Skeletal muscle satellite cell (primary cell): Measurements from ENCODE around the gene RNLS.
"Not testable (repeated sequence)": the region's sequence is repeated elsewhere in the genome, so short reads cannot be mapped to it uniquely, and the experiment has no call there.

Experiments
- H3K27me3 ChIP-seq: 2 replicates; pipeline ENCODE4 v1.7.0; 2013; ENCODE audit warnings: low read length; ENCODE audit not compliant: control insufficient read depth, insufficient read depth
- H3K36me3 ChIP-seq: 2 replicates; pipeline ENCODE4 v1.7.0; 2013; ENCODE audit warnings: mild to moderate bottlenecking, control low read depth, low read length; ENCODE audit not compliant: insufficient read depth
- H3K4me1 ChIP-seq: 2 replicates; pipeline ENCODE4 v1.7.0; 2013; ENCODE audit warnings: low read length; ENCODE audit not compliant: control insufficient read depth, insufficient read depth
- H3K4me2 ChIP-seq: 2 replicates; pipeline ENCODE4 v1.7.0; 2013; ENCODE audit warnings: mild to moderate bottlenecking, low read length
- H3K4me3 ChIP-seq: 2 replicates; pipeline ENCODE4 v1.7.0; 2013; ENCODE audit warnings: low read length
- H3K9ac ChIP-seq: 2 replicates; pipeline ENCODE4 v1.7.0; 2013; ENCODE audit warnings: mild to moderate bottlenecking, low read depth, low read length, moderate library complexity
- H3K9me3 ChIP-seq: replicated peaks from 2 replicates; pipeline ENCODE4 v1.7.0; 2013; ENCODE audit warnings: mild to moderate bottlenecking, control low read depth, low read length

Gene RNLS

DNA sequence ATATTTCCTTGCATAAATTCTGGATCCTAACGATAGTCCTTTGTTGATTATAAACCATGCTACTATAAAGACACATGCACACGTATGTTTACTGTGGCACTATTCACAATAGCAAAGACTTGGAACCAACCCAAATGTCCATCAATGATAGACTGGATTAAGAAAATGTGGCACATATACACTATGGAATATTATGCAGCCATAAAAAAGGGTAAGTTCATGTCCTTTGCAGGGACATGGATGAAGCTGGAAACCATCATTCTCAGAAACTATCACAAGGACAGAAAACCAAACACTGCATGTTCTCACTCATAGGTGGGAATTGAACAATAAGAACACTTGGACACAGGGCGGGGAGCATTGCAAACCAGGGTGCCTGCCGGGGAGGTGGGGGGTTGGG is 306.2 kb downstream of the RNLS start:
- not testable (repeated sequence) for H3K27me3 ChIP-seq, H3K4me3 ChIP-seq, H3K36me3 ChIP-seq, H3K9ac ChIP-seq, H3K9me3 ChIP-seq, H3K4me2 ChIP-seq
- H3K4me1 ChIP-seq, result peaks cover 25% of the 10 kb centered on the region

DNA sequence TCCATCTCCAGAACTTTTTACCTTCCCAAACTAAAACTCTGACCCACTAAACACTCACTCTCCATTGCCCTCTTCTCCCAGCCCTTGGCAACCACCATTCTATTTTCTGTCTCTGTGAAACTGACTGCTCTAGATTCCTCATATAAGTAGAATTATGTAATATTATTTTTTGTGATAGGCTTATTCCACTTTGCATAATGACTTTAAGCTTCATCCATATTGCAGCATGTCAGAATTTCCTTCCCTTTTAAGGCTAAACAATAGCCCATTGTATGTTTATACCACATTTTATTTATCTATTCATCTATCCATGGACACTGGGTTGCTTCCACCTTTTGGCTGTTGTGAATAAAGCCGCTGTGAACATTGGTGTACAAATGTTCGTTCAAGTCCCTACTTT is 308.8 kb downstream of the RNLS start:
- no peaks in the 10 kb centered on the region for H3K36me3 ChIP-seq
- no peaks in the 10 kb centered on the region for H3K27me3 ChIP-seq
- H3K4me2 ChIP-seq, result no peak overlapping the region
- no peak overlapping the region for H3K4me3 ChIP-seq
- no peaks in the 10 kb centered on the region for H3K9me3 ChIP-seq
- peaks cover 33% of the 10 kb centered on the region for H3K4me1 ChIP-seq
- no peak overlapping the region for H3K9ac ChIP-seq

DNA sequence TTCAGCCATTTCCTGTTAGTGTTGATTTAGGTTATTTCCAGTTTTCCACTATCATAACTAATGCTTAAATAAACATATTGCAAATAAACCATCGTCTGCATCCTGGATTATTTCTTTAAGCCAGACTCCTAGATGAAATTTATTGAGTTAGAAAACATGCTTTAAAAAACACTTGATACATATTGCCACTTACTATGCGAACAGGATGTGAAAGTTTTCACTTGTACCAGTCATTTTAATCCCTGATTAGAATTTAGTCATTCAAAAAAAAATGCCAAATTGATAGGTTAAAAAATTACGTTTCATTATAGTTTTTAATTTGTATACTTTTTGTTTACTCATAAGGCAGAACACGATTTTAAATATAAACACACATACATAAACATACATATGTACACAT is 309.6 kb downstream of the RNLS start:
- Histone ChIP-seq H3K27me3 (no peaks in the 10 kb centered on the region), H3K4me1 (peaks cover 30% of the 10 kb centered on the region), H3K4me2 (no peak overlapping the region), H3K9ac (no peak overlapping the region), H3K9me3 (no peaks in the 10 kb centered on the region), H3K36me3 (no peaks in the 10 kb centered on the region), H3K4me3 (no peak overlapping the region)

DNA sequence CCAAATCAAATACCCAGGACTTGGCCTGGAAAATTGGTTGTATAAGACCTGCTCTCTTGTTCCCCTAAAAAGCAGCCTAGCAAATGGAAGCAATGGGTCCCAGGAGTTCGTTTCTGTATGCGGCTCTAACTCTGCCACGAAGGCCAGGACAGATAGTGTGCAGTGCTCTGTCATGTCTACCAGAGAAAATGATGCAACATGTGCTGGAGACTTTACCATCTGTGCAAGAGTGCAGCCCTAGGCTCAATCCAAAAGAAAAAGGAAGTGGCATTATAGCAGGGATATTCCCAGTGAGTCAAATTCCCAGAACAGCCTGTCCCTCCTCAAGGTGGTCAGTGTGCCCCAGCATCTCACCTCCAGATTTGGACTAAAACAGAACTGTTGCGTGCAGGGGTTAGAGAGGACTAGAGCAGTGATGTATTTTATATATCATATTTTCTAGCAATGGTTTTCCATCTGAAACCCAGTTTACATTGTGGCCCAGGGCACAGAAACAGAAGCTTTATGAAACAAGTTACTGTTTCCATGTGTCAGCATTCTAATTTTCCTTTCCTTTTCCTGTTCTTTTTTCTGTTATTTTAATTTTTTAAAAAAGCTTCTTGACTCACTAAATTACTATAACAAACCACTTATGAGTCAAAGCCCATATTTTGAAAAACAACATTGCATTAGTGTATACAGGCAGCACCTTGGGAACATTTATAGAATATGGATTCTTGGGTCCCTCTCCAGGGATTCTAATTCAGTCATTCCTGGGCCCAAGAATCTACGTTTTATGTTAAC is 311.2 kb downstream of the RNLS start:
- H3K36me3 ChIP-seq, result no peaks in the 10 kb centered on the region
- H3K9me3 ChIP-seq, result no peaks in the 10 kb centered on the region
- H3K4me3 ChIP-seq, result no peak overlapping the region
- H3K4me2 ChIP-seq, result peak overlapping the region; percentile 38
- no peak overlapping the region for H3K9ac ChIP-seq
- no peaks in the 10 kb centered on the region for H3K27me3 ChIP-seq
- H3K4me1 ChIP-seq, result peaks cover 32% of the 10 kb centered on the region

DNA sequence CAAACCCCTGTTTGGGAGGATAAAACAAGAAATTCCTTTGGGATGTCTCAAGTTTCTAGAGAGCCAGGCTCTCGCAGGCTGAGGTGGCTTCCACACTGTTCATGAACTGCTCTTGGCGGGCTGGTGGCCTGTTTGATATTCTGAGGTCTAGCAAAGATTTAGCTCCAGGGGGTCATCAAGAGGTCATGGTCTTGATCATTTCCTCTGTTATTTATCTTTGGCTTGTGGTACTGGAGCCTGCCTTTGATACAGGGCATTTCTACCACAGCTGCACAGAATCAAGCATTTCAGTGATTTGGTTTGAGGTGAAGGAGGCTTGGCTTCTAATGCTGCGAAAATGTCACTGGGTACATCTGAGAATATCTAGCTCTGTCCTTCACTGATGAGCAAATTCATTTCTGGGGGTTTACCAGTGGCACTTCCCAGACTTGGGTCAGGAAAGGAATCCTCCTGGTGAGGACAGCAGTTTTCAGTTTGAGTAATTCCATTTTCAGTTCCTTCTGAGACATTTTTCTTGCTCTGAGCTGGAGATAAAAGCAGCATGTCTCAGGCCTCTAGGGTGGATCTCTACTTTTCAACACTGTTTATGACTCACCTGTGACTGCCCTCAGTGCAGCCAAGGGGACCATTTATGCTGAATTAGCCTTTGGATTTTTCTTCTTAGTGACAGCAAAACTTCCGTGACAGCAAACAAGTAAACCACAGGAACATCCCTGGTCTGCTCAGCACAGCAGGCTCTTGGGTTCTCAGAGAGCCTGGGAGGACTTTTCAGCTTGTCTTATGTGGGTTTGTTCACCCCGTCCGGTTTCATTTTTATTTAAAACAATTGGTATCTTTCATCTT is 312.0 kb downstream of the RNLS start:
- no peaks in the 10 kb centered on the region for H3K9me3 ChIP-seq
- peak overlapping the region; percentile 11 for H3K4me2 ChIP-seq
- H3K4me3 ChIP-seq, result no peak overlapping the region

DNA sequence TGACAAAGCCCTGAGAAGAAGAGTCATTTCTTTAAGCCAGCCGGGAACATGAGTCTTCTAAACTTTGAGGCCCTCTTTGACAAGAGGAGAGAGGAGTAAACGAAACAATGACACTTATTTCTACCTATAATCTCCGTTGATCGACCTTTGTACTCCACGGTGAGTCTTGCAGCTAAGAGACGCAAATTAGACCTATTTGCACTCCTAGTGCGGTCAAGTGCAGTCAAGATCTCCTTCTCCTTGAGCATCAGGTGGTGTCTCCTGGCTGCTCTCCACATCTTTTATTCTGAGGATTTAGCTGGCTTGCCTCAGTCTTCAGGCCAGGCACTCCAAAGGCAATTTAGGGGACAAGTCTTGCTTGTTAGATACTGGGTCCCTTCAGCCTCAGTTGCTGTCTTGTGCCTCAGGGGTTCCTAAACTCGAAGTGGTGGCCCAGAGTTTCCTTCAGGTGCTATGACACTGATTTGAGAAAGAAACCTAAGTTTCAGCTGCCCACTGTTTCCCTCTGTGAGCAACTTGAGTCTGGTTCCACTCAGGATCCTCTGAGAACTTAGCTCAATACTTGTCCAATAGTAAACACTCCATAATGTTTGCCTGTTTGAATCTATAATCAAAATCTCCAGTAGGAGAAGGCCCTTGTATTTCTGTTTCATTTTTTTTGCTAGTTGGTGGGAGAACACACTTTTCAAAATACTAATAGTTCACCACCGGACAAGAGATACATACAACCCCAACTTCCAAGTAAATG is 312.9 kb downstream of the RNLS start:
- H3K4me1 ChIP-seq, result peaks cover 48% of the 10 kb centered on the region
- H3K4me3 ChIP-seq, result no peak overlapping the region
- H3K36me3 ChIP-seq, result no peaks in the 10 kb centered on the region
- no peaks in the 10 kb centered on the region for H3K27me3 ChIP-seq
- H3K9me3 ChIP-seq, result no peaks in the 10 kb centered on the region
- no peak overlapping the region for H3K4me2 ChIP-seq
- no peak overlapping the region for H3K9ac ChIP-seq

More for the DNA sequence above, 312.0 kb downstream of the RNLS start:
- Histone ChIP-seq H3K9ac (no peak overlapping the region), H3K27me3 (no peaks in the 10 kb centered on the region), H3K36me3 (no peaks in the 10 kb centered on the region), H3K4me1 (peaks cover 40% of the 10 kb centered on the region)

DNA sequence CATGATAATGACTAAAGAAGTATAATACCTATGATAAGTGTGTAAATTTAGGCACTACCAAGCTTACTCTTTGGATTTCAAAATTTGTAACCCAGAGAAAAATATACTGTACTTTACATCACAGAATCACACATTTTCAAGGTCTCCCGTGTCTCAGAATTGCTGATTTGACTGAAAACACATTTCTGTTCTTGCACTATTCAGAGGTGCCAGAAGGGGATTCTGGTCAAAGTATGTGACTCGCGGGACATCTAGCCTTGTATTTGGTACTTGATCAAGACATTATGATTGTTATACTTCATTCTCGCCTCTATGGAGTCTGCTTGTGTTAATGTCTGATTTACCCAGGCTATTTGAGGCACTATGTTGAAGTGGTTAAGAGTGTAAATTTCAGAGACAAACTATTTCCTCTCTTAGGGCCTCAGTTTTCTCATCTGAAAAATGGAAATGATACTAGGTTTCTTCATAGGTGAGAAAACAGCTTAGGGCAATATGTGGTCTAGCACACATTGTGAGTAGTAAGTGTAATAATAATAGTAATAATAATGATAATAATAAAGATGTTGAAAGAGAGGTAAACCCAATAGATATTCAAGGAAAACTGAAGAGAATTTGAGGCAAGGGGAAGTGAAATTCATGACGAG is 320.4 kb downstream of the RNLS start:
- H3K9ac ChIP-seq, result no peak overlapping the region
- no peaks in the 10 kb centered on the region for H3K9me3 ChIP-seq
- H3K4me3 ChIP-seq, result no peak overlapping the region
- no peaks in the 10 kb centered on the region for H3K27me3 ChIP-seq
- H3K36me3 ChIP-seq, result no peaks in the 10 kb centered on the region
- peaks cover 17% of the 10 kb centered on the region for H3K4me1 ChIP-seq
- no peak overlapping the region for H3K4me2 ChIP-seq

DNA sequence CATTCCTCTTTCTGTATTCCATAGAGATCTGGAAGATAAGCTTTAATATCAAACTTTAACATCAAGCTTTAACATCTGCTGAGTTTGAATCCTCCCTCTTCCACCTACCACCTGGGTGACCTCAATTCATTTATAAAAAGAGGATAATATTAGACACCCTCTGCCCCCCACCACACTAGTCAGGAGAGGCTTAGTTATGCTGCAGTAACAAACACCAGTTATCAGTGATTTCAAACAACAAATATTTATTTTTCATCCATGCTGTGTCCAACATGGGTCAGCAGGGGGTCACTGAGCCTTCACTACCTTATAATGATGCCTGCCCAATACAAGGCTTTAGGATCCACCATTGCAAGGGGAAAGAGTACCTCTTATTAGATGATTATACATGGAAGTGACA is 322.0 kb downstream of the RNLS start:
- Histone ChIP-seq H3K9me3 (no peaks in the 10 kb centered on the region), H3K4me1 (peaks cover 18% of the 10 kb centered on the region), H3K36me3 (no peaks in the 10 kb centered on the region), H3K27me3 (no peaks in the 10 kb centered on the region), H3K4me2 (no peak overlapping the region), H3K4me3 (no peak overlapping the region), H3K9ac (no peak overlapping the region)

DNA sequence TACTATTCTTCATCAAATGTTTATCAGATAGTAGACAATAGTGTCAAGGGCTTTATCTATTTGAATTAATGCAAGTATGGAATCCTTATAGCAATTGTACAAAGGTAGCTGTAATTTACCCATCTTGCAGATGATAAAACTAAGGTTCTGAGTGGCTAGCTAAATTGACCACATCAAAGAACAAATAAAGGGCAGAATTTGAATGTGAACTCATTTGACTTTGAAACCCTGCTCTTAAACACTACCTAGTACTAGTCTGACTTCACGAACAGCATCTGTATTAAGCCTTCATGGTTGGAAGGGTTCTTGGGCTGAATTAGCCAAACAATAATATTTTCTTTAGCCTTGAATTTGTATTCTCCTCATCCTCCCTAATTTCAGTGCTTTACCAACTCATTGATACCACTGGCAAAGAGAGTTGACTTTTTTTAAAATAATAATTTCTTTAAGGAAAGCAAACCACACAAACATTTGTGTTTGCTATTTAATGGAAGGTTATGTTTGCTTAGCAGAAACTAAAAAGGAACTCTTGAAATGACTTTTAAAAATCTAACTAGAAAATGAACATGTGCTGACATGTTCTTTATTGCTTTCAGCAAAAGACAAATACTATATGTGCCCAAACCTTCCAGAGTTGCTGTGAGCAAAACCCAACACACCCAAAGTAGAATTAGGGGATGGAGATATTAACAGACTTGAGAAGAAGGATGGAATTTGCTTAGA is 322.6 kb downstream of the RNLS start:
- Histone ChIP-seq H3K9ac (no peak overlapping the region), H3K27me3 (no peaks in the 10 kb centered on the region), H3K4me2 (no peak overlapping the region), H3K36me3 (no peaks in the 10 kb centered on the region), H3K9me3 (no peaks in the 10 kb centered on the region), H3K4me3 (no peak overlapping the region), H3K4me1 (peaks cover 18% of the 10 kb centered on the region)

DNA sequence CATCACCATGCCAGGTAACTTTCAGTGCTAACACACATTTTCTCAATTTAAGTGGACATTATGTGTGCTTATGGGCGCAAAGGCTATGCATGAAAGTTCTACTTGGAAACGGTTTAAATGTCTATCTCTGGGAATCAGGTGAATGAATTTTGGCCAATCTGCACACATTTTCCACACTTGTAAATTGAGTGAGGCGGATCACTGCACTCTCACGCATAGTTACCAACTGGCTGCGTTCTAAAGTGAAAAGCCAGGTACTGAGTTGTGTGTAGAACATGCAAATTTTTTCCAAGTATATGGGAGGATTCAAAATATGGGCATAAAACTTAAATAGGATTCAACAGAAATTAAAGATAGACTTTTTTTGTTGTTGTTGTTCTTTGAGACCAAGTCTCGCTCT is 323.7 kb downstream of the RNLS start:
- H3K36me3 ChIP-seq, result no peaks in the 10 kb centered on the region
- H3K9ac ChIP-seq, result no peak overlapping the region
- no peaks in the 10 kb centered on the region for H3K9me3 ChIP-seq
- H3K4me2 ChIP-seq, result no peak overlapping the region
- H3K4me1 ChIP-seq, result peaks cover 25% of the 10 kb centered on the region
- H3K27me3 ChIP-seq, result no peaks in the 10 kb centered on the region
- H3K4me3 ChIP-seq, result no peak overlapping the region
